Transverse colon (tissue), 4 donors: ENCODE data around the gene IGIP.

ENCODE experiments used
- EP300 ChIP-seq: sonication (generic); formaldehyde crosslinking; IDR thresholded peaks from one replicate; pipeline ENCODE4 v1.6.1; 2017; ENCODE audit warnings: antibody characterized with exemption, low read depth
- POLR2A ChIP-seq: fragments of 450-650 bp; IDR thresholded peaks from one replicate; pipeline ENCODE4 v1.6.1; 2016; ENCODE audit warnings: antibody characterized with exemption, mild to moderate bottlenecking, moderate library complexity
- POLR2AphosphoS5 ChIP-seq, 3 donors: sonication (generic); formaldehyde crosslinking; IDR thresholded peaks; one replicate each; pipeline ENCODE4 v1.6.1; 2016; ENCODE audit warnings: antibody characterized with exemption in 3 of 3
- TF ChIP-seq, protein P1 (sequence below), 5 experiments: fragments of 200-600 bp in 3 of 5; fragments of 450-650 bp in 2 of 5; sonication (generic) in 3 of 5; IDR thresholded peaks; 1 replicate in 2 of 5; 2 replicates in 3 of 5; pipeline ENCODE4 v1.5.1; 2016 to 2017; ENCODE audit warnings: antibody characterized with exemption in 5 of 5, inconsistent platforms in 3 of 5, mild to moderate bottlenecking in 2 of 5, moderate library complexity in 1 of 5

DNA sequence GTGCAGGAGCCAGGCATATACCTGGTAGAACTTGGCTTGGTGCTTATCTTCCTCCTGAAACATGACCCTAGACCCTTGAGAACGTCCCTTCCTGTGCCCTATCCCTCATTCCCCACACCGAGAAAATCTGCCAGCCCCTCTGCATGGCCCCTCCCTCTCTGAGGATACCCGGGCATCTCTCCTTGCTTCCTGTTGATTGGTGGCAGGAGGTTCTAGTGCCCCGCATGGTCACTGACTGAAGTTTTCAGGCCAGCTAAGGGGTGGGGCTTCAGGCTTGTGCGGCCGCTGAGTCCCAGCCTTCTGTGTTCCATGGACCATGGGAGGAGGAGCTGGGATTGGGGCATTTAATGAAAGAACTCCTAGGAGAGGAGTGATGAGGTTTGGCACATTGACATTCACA, 22.8 kb downstream of the IGIP start:
- TF ChIP-seq, protein P1, sequence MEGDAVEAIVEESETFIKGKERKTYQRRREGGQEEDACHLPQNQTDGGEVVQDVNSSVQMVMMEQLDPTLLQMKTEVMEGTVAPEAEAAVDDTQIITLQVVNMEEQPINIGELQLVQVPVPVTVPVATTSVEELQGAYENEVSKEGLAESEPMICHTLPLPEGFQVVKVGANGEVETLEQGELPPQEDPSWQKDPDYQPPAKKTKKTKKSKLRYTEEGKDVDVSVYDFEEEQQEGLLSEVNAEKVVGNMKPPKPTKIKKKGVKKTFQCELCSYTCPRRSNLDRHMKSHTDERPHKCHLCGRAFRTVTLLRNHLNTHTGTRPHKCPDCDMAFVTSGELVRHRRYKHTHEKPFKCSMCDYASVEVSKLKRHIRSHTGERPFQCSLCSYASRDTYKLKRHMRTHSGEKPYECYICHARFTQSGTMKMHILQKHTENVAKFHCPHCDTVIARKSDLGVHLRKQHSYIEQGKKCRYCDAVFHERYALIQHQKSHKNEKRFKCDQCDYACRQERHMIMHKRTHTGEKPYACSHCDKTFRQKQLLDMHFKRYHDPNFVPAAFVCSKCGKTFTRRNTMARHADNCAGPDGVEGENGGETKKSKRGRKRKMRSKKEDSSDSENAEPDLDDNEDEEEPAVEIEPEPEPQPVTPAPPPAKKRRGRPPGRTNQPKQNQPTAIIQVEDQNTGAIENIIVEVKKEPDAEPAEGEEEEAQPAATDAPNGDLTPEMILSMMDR (IDR thresholded peaks at IDR 0.05) = no peak
- no peak for TF ChIP-seq POLR2AphosphoS5 (IDR thresholded peaks at IDR 0.05)
- no peak for TF ChIP-seq POLR2A
- TF ChIP-seq EP300 = no peak
